22Rv1 (cell line): ENCODE data around the gene COX10.

Experiments
- H3K27ac ChIP-seq: fragments of 450-650 bp; 2 replicates; pipeline ENCODE4 v1.5.1; 2017
- CTCF ChIP-seq: fragments of 450-650 bp; IDR thresholded peaks from 2 replicates; pipeline ENCODE4 v1.5.1; 2017; ENCODE audit warnings: mild to moderate bottlenecking
- ZFX ChIP-seq: fragments of 450-650 bp; IDR thresholded peaks from 2 replicates; pipeline ENCODE4 v1.6.1; 2017; ENCODE audit warnings: antibody characterized with exemption, borderline replicate concordance

COX10 gene

GRCh38 chr17:14245002-14245401 is 175.7 kb downstream of the COX10 start:
- H3K27ac ChIP-seq, result no peak overlapping the region
- TF ChIP-seq CTCF, result no peak
- no peak for TF ChIP-seq ZFX

- TF ChIP-seq CTCF (no peak), ZFX (no peak)
- no peak overlapping the region for H3K27ac ChIP-seq
These were observed 176.3 kb downstream of the COX10 start for GRCh38 chr17:14245629-14246028.
